GM19328 (cell line): Measurements from ENCODE around the gene BAD.

ENCODE experiments used
- ATAC-seq: cut with Tn5 transposase; IDR thresholded peaks from one replicate; pipeline ENCODE4 v1.9.1; 2021; ENCODE audit warnings: mild to moderate bottlenecking, moderate library complexity; ENCODE audit not compliant: unreplicated experiment

Gene BAD

DNA sequence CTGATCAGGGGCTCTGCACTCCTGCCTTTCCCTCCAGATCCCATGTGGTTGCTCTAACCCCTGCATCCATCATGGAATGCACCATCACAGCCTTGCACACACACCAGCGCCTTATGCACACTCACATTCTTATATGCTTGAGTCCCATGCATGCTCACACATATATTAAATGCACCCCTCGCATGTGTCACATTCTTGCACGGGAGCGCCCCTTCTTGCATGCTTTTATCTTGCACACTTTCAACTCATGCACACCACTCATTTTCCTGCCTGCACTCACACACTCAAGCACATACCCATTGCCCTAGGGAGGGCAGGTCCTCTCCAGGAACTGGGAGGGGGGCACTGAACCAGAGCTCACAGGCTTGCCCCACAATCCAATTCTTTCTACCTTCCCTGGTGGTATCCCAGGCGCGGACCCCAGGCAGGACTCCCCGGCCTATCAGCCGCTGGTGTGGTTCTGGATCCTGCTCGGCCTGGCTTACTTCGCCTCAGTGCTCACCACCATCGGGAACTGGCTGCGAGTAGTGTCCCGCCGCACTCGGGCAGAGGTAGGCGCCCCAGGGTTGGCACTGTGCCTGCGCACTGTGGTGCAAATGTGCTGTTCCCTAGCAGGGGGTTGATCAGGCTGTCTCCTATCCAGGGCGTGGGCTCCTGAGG lies 13.4 kb upstream of the BAD start:
- no peak for ATAC-seq

GRCh38 chr11:64296830-64297698 lies 12.6 kb upstream of the BAD start:
- ATAC-seq: no peak

GRCh38 chr11:64296236-64296635 lies 11.8 kb upstream of the BAD start:
- no peak for ATAC-seq

DNA sequence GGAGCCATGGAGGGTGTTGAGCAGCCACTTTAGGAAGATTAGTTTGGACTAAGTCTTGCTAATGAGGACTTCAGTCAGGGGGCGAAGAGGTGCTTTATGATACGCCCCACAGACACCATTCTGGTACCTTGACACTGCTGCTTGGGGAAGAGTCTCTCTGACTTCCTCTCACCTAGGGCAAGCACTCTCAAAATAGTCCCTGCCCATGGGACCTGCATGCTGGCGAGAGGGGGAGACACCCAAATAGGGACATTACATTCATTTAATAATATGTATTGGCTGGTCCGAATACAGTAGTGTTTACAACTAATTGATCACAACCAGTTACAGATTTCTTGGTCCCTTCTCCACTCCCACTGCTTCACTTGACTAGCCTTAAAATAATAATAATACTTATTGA lies 11.3 kb upstream of the BAD start:
- ATAC-seq: no peak

GRCh38 chr11:64294774-64295173 lies 10.3 kb upstream of the BAD start:
- ATAC-seq: no peak

DNA sequence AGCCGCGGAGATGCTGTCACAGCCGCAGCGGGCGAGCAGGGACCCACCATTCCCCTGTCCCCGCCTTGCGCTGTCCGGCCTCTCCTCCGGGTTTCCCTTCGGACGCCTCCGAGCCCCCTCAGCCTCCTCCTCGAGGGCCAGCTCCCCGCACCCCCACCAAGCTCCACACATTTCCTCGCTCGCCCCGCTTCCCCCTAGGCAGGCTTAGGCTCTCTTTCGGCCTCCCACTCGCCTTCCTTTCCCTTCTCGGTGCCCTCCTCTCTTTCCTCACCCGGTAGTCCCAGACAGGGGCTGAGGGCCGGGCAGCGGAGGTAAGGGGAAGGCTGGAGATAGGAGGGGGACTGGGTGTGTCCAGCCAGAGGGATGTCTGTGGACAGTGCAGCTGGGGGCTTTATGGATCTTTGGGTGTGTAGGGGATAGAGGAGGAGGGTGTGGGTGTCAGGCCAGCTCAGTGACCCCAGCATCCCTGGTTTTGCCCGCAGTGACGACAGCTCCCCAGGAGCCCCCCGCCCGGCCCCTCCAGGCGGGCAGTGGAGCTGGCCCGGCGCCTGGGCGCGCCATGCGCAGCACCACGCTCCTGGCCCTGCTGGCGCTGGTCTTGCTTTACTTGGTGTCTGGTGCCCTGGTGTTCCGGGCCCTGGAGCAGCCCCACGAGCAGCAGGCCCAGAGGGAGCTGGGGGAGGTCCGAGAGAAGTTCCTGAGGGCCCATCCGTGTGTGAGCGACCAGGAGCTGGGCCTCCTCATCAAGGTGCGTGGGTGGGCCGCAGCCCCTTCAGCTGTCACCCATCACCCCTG lies 8.2 kb upstream of the BAD start:
- ATAC-seq: no peak

GRCh38 chr11:64291752-64292459 lies 7.4 kb upstream of the BAD start:
- no peak for ATAC-seq

DNA sequence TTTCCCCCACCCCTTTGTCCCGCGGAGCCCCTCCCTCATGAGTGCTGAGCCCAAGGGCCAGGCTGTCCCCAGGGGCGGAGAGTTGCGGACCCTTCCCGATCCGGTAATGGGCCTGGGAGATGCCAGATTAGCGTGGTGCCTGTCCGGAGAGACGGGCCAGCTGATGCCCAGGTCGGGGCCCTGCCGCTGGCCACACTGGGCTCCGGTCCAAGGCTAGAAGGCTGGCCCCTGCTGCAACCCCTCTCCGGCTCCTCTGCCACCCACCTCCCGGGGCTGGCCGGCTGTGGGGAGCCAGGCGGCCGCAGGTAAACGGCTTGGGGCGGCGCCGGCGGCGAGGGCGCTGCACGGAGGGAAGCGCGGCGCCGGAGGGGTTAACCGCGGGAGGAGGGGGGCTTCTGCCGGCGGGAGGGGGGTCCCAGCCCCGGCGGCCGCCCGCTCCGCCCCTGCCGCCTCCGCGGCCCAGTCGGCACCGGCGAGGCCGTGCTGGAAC lies 6.8 kb upstream of the BAD start, which contains the start of gene KCNK4:
KCNK4 (plus strand) TSS at position 41 of the 490 bp plus-strand sequence. CDS start 1,717 bp downstream, outside the sequence.
- ATAC-seq: no peak

- no peak for ATAC-seq
Measured at GRCh38 chr11:64290352-64291261, 6.1 kb upstream of the BAD start.

DNA sequence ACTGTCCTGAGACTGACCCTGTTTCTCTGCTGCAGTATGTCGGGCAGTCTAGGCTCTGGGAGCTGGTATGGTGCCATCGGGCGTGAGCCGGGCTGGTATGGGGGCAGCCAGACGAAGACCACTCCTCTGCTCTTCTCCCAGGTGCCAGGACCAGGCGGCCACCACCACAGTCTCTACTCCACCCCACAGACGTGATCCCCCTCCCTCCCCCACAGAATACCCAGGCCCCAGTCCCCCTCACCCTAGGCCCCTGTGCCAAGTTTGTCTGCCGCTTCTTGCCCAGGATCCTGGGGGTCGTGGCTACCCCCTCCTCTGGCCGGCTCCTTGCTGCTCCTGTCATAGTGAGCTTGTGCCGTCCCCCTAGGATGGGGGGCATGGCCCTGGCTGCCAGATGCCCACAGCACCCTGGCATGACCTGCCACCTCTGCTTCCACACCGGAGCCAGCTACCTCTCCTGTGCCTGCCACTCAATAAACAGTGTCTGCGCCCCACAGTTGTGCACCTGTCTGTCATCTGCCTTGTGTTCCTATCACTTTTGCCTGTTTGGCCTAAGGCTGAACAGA lies 4.6 kb upstream of the BAD start:
- ATAC-seq: no peak

DNA sequence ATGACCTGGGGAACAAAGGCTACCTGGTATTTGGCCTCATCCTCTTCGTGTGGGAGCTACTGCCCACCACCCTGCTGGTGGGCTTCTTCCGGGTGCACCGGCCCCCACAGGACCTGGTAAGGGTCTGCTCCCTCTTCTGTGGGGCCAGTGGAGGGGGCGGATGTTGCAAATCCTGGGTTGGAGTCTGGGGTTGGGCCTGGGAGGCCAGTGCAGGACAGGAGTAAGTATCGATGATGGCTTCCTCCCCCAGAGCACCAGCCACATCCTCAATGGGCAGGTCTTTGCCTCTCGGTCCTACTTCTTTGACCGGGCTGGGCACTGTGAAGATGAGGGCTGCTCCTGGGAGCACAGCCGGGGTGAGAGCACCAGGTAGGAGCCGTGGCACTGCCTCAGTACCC lies 3.9 kb upstream of the BAD start:
- ATAC-seq: no peak

DNA sequence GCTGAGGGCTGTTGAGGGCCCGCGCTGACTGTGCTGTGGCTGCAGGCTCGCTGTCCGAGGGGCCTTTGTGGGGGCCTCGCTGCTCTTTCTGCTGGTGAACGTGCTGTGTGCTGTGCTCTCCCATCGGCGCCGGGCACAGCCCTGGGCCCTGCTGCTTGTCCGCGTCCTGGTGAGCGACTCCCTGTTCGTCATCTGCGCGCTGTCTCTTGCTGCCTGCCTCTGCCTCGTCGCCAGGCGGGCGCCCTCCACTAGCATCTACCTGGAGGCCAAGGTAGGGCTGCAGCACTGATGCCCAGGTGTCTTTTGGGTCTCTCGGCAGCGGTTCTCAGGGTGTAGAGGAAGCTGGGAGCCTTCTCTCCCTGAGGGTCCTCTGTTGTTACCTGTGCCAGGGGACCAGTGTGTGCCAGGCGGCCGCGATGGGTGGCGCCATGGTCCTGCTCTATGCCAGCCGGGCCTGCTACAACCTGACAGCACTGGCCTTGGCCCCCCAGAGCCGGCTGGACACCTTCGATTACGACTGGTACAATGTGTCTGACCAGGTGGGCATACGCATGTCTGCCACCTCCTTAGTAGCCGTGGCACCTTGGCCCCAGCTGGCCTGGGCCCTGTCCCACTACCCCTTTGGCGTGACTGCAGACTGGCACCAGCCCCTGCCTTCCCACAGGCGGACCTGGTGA lies 3.3 kb upstream of the BAD start:
- ATAC-seq: no peak

- ATAC-seq: no peak
Measured at GRCh38 chr11:64286801-64287159, 2.3 kb upstream of the BAD start.

GRCh38 chr11:64285885-64286800 lies 1.7 kb upstream of the BAD start:
- no peak for ATAC-seq

- ATAC-seq: peak; percentile 53
Measured at GRCh38 chr11:64284962-64285884, 758 bp upstream of the BAD start, which contains the start of gene GPR137. Gene GPR137, plus strand, starts transcription at chr11:64285848. Its CDS starts 677 bp downstream, at chr11:64286525.

DNA sequence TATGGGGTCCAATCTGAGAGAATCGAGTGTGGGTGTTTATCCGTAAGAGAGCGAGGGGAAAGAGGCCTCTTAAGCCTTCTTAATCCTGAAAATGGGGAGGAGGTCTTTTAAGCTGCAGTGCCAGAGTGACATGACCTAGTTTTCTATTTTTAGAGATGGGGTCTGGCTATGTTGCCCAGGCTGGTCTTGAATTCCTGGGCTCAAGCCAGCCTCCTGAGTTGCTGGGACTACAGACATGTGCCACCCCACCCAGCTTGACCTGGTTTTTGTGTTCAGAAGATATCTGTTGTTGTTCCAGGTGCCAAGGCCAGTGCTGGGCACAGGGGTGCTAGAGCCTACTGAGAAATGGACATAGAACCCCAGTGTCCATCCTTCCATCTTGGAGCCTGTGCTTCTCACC lies 1.4 kb downstream of the BAD start:
- ATAC-seq: no peak
